ENCODE measurements around the gene TRAPPC2L. TPM values are rescaled to one million over a fixed set of nuclear protein-coding genes. Genes with fewer than 3 reads are reported as not detected.

Gene TRAPPC2L
- total RNA-seq, 1 donor from 2014 or later: 50.1 TPM

DNA sequence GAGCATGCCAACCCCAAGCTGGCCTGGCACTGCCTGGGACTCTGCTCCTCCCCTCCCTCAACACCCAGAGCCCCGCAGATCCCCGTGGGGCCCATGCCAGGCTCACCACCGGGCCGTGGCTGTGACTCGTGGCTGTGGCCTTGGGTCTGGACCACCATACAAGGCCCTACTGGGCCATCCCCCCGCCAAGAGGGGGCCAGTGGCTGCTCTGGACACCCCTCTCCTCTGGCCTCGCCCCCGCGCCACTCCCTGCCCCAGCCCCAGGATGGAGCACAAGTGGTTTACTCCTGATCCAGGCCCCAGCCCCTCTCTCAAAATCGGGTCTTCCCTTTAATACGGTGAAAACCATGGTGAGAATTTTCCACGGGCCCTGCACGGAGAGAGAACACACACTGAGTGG is 6.5 kb downstream of the TRAPPC2L start:
- TF ChIP-seq, protein P1, sequence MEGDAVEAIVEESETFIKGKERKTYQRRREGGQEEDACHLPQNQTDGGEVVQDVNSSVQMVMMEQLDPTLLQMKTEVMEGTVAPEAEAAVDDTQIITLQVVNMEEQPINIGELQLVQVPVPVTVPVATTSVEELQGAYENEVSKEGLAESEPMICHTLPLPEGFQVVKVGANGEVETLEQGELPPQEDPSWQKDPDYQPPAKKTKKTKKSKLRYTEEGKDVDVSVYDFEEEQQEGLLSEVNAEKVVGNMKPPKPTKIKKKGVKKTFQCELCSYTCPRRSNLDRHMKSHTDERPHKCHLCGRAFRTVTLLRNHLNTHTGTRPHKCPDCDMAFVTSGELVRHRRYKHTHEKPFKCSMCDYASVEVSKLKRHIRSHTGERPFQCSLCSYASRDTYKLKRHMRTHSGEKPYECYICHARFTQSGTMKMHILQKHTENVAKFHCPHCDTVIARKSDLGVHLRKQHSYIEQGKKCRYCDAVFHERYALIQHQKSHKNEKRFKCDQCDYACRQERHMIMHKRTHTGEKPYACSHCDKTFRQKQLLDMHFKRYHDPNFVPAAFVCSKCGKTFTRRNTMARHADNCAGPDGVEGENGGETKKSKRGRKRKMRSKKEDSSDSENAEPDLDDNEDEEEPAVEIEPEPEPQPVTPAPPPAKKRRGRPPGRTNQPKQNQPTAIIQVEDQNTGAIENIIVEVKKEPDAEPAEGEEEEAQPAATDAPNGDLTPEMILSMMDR (IDR thresholded peaks at IDR 0.05; ENCODE audit: insufficient read depth, low read length, poor library complexity, severe bottlenecking): no peak
- Histone ChIP-seq H3K27me3 (ENCODE audit: control insufficient read depth, insufficient read depth, low read length) (peaks cover 29% of the 10 kb centered on the region), H3K36me3 (ENCODE audit: control insufficient read depth, insufficient read depth, low read length) (peaks cover 3% of the 10 kb centered on the region), H3K4me3 (ENCODE audit: low read depth, low read length) (no peak overlapping the region)
- DNase-seq (ENCODE audit: low read depth): no peak

GRCh38 chr16:88864099-88864498 is 7.2 kb downstream of the TRAPPC2L start:
- Histone ChIP-seq H3K4me3 (ENCODE audit: low read depth, low read length) (no peak overlapping the region), H3K36me3 (ENCODE audit: control insufficient read depth, insufficient read depth, low read length) (peaks cover 3% of the 10 kb centered on the region), H3K27me3 (ENCODE audit: control insufficient read depth, insufficient read depth, low read length) (peaks cover 33% of the 10 kb centered on the region)
- DNase-seq (ENCODE audit: low read depth): no peak
- TF ChIP-seq, protein P1 (IDR thresholded peaks at IDR 0.05; ENCODE audit: insufficient read depth, low read length, poor library complexity, severe bottlenecking): no peak

DNA sequence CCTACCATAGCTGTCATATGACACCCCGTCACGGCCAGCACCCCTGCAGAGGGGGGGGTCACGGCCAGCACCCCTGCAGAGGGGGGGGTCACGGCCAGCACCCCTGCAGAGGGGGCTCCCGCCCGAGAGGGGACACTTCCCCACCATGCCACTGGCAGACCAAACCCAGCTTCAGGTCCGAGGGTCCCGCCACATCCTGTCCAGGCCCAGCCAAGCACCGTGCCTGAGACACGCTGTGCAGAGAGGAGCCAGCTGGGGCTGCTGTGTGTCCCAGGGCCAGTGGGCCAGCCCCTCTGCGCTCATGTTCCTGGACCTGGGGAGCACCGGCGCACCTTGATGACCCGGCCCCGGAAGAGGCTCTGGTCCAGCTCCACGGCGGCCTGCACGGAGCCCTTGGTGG is 7.6 kb downstream of the TRAPPC2L start:
- TF ChIP-seq, protein P1 (IDR thresholded peaks at IDR 0.05; ENCODE audit: insufficient read depth, low read length, poor library complexity, severe bottlenecking): no peak
- no peak for DNase-seq (ENCODE audit: low read depth)
- H3K36me3 ChIP-seq (ENCODE audit: control insufficient read depth, insufficient read depth, low read length): peaks cover 3% of the 10 kb centered on the region
- no peak overlapping the region for H3K4me3 ChIP-seq (ENCODE audit: low read depth, low read length)
- H3K27me3 ChIP-seq (ENCODE audit: control insufficient read depth, insufficient read depth, low read length): peaks cover 36% of the 10 kb centered on the region

DNA sequence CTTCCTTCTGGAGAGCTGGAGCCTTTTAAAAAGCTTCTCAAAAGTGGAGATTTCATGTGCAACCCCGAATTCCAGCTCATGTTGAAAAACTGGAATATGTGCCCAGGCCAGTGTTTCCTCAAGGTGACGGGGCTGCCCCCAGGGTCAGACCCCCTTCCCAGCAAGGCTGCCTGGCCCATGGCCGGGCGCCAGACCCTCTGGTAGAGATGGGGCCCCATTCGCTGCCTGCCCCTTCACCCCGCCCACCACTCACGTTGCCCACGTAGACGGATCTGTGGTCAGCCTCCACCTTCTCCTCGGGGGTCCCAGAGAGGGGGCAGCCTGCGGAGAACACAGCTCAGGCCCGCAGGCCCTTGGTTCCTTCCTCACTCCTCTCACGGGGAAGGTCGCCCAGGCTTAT is 8.4 kb downstream of the TRAPPC2L start:
- no peak for DNase-seq (ENCODE audit: low read depth)
- H3K27me3 ChIP-seq (ENCODE audit: control insufficient read depth, insufficient read depth, low read length): peaks cover 40% of the 10 kb centered on the region
- TF ChIP-seq, protein P1 (IDR thresholded peaks at IDR 0.05; ENCODE audit: insufficient read depth, low read length, poor library complexity, severe bottlenecking): no peak

DNA sequence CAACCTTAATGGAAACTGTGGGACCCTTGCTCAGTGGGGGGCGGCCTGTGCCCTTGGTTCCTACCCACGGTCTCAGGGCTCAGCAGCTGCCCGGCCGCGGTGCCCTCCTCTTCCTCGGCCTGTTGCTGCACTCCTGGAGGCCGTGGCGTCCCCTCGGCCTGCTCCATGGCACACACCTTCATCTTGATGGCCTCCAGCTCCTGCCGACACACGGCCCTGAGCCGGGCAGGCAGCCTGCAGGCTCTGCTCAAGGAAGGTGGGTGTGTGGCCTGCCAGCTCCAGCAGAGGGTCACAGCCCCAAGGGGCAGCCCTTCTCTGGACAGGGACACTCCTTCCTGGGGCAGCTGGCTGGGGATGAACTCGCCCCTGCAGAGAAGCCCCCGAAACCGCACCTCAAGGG is 8.8 kb downstream of the TRAPPC2L start:
- peaks cover 44% of the 10 kb centered on the region for H3K27me3 ChIP-seq (ENCODE audit: control insufficient read depth, insufficient read depth, low read length)
- no peak overlapping the region for H3K4me3 ChIP-seq (ENCODE audit: low read depth, low read length)
- TF ChIP-seq, protein P1 (IDR thresholded peaks at IDR 0.05; ENCODE audit: insufficient read depth, low read length, poor library complexity, severe bottlenecking): no peak
- DNase-seq (ENCODE audit: low read depth): no peak
- peaks cover 3% of the 10 kb centered on the region for H3K36me3 ChIP-seq (ENCODE audit: control insufficient read depth, insufficient read depth, low read length)

More for the DNA sequence above, 8.4 kb downstream of the TRAPPC2L start:
- H3K36me3 ChIP-seq (ENCODE audit: control insufficient read depth, insufficient read depth, low read length): peaks cover 3% of the 10 kb centered on the region
- H3K4me3 ChIP-seq (ENCODE audit: low read depth, low read length): no peak overlapping the region

- peaks cover 49% of the 10 kb centered on the region for H3K27me3 ChIP-seq (ENCODE audit: control insufficient read depth, insufficient read depth, low read length)
- no peak for DNase-seq (ENCODE audit: low read depth)
- no peak within 1 kb of the TSS for H3K4me3 ChIP-seq (ENCODE audit: low read depth, low read length)
- TF ChIP-seq, protein P1 (IDR thresholded peaks at IDR 0.05; ENCODE audit: insufficient read depth, low read length, poor library complexity, severe bottlenecking): no peak
- H3K36me3 ChIP-seq (ENCODE audit: control insufficient read depth, insufficient read depth, low read length): peaks cover 2% of the 10 kb centered on the region
Measured at GRCh38 chr16:88866151-88866920, 9.4 kb downstream of the TRAPPC2L start, which contains the start of gene PABPN1L. PABPN1L (minus strand) TSS chr16:88866660; CDS start chr16:88866606, 54 bp downstream.

Measured in kidney epithelial cell (primary cell).